ENCODE results near the gene RPL22.

RPL22 gene

DNA sequence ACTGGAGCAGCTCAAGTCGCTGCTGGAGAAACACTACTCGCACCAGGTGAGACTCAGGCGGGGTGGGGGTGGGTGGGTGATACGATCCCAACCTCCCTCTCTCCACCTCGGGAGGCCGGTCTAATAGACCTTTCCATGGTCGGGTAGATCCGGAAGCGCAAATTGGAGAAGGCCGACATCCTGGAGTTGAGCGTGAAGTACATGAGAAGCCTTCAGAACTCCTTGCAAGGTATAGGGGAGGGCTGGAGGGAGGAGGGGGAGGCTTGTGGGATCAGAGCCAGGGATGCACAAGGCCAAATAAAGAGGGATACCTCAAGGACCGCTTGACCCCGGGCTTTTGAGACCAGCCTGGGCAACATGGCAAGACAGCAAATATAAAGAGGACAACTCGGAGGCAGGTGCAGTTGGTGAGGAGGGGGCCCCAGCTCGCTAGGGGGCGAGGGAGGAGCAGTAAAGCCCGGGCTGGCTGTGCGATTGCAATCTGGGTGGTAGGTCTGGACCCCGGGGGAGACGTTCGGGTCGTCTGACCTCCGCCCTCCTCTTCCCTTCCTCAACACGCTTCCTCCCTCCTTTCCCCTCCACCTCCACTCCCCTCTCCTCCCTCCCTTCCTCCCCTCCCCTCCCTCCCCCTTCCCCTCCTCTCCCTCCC, 45.1 kb upstream of the RPL22 start:
- TF ChIP-seq, protein P1, sequence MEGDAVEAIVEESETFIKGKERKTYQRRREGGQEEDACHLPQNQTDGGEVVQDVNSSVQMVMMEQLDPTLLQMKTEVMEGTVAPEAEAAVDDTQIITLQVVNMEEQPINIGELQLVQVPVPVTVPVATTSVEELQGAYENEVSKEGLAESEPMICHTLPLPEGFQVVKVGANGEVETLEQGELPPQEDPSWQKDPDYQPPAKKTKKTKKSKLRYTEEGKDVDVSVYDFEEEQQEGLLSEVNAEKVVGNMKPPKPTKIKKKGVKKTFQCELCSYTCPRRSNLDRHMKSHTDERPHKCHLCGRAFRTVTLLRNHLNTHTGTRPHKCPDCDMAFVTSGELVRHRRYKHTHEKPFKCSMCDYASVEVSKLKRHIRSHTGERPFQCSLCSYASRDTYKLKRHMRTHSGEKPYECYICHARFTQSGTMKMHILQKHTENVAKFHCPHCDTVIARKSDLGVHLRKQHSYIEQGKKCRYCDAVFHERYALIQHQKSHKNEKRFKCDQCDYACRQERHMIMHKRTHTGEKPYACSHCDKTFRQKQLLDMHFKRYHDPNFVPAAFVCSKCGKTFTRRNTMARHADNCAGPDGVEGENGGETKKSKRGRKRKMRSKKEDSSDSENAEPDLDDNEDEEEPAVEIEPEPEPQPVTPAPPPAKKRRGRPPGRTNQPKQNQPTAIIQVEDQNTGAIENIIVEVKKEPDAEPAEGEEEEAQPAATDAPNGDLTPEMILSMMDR (IDR thresholded peaks at IDR 0.05; ENCODE audit: borderline replicate concordance, insufficient read depth, low read depth, low read length), result no peak
- no peak overlapping the region for H3K4me3 ChIP-seq (ENCODE audit: low read depth, low read length)

DNA sequence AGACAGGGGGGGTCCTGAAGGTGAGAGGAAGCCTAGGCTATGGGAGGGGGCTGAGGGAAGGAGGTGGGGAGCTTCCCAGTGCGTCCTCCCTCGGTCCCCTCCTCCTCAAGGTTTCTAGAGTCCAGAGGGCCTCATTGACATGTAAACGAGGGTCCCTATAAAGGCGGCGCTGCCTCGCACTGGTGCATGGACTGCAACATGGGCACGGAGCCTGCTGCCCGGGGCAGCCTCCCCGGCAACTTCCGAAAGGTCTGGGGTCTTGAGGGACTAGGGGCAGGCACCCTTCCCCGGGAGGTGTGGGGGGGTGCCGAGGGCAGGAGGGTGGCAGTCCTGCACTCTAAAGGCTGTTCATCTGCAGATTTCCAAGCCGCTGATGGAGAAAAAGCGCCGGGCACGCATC, 44.6 kb upstream of the RPL22 start, which contains the start of gene HES3:
Gene HES3 (plus strand): TSS at position 187 of the 400 bp plus-strand sequence. CDS start 187 bp downstream, at position 374.
- H3K4me3 ChIP-seq (ENCODE audit: low read depth, low read length), result no peak within 1 kb of the TSS
- TF ChIP-seq, protein P1 (IDR thresholded peaks at IDR 0.05; ENCODE audit: borderline replicate concordance, insufficient read depth, low read depth, low read length), result no peak

DNA sequence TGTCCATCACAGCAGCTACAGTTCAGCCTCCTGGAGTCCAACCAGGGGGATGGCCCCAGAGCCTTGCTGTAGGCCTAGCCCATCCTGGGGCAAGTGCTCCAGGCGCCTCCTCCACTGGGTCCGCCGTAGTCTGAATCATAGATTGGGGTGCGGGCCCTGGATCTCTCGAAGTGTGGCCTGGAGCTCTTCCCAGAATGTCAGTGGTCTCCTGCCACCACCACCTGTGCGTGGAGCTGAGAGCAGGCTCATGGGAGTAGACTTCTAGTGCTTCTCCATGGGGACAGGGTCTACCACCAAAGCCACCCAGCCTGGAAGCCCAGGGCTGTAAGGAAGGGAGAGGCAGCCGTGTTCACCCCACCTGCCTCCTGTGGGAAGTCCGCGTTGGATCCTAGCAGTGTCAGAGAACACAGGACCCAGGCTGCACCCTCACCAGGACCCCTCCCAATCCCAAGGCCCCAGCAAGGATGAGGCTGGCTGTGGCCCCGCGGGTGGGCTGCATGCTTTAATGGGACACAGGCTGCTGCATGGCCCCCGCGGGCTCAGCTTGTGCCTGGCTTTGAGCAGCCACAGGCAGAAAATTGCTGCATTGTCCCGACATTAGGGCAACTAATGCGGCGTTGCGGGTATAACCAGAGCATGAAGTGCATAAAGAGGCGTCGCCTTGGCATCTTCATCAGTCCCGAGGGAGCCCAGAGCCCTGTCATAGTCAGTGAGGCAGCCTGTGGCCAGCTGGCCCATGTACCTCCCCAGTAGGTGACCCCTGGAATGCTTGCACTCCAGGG, 43.8 kb upstream of the RPL22 start:
- no peak overlapping the region for H3K4me3 ChIP-seq (ENCODE audit: low read depth, low read length)
- TF ChIP-seq, protein P1 (IDR thresholded peaks at IDR 0.05; ENCODE audit: borderline replicate concordance, insufficient read depth, low read depth, low read length), result no peak

DNA sequence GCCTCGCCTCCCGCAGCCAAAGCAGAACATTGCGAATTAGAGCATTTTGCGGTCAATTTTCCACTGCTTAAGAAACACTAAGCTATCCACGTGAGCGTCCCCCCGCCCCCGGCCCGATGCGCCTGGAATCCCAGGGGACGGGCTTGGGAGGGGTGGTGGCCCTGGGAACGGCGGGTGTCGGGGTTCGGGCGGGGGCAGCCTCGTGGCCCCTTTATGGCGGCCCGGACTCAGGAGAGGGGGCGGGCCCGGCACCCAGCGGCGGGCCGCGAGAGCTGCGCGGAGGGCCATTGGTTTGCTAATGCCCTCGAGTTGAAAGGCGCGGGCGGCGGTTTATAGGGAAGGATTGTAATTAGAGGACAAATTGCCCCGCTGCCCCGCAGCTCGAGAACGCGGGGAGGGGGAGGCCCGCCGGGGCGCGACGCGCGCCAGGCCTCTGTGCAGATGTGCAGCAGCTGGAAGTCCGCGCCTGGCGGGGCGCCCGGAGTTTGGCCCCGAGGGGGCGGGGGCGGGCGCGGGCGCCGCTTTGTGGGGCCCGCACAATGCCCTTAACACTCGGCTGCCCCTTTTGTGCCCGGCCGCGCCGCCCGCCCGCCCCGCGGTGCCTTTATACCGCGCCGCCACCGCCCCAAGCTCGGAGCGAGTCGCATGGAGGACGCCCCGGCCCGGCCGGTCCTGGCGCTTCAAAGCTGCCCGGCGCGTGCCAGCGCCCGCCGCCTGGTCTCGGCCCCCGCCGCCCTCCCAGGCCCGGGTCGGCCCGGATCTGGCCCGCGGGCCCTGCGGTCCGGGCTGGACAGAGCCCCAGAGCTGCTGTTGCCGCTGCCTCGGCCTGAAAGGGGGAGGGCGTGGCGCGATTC, 42.7 kb upstream of the RPL22 start:
- no peak overlapping the region for H3K4me3 ChIP-seq (ENCODE audit: low read depth, low read length)
- TF ChIP-seq, protein P1 (IDR thresholded peaks at IDR 0.05; ENCODE audit: borderline replicate concordance, insufficient read depth, low read depth, low read length), result no peak

DNA sequence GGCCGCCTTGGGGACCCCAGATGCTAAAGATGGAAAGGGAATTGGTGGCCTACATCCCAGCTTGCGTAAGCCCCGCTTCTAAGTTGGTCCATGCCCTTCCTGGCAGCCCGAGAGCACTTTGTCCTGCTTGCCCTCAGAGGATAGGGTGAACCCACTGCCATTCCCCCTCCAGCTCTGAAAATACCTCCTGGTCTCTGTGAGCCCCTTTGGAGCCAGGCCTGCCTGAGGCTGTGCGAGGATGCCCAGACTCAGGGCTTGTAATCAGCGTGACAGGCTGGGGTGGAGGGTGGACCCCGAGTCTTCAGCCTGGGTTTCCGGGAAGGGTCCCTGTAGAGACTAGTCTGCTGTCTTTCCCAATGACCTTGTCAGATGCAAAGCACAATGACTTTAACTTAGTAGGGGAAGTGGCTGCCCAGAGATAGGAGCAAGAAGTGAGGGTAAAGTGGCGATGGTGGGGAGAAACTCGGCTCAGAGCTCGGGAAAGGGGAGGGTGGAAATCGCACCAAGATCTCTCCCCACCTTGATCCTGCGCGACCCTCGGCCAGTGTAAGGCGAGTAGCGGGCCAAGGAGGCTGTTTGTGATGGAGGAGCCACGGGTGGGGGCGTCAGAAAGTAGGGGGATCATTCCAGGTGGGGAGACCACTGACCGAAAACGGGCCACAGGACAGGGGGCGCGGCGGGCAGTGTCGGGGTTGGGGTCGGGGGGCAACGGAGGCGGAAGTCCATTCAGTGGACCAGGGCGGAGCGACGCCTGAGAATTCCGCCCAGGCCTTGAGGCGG, 41.9 kb upstream of the RPL22 start:
- H3K4me3 ChIP-seq (ENCODE audit: low read depth, low read length), result no peak overlapping the region
- TF ChIP-seq, protein P1 (IDR thresholded peaks at IDR 0.05; ENCODE audit: borderline replicate concordance, insufficient read depth, low read depth, low read length), result no peak

DNA sequence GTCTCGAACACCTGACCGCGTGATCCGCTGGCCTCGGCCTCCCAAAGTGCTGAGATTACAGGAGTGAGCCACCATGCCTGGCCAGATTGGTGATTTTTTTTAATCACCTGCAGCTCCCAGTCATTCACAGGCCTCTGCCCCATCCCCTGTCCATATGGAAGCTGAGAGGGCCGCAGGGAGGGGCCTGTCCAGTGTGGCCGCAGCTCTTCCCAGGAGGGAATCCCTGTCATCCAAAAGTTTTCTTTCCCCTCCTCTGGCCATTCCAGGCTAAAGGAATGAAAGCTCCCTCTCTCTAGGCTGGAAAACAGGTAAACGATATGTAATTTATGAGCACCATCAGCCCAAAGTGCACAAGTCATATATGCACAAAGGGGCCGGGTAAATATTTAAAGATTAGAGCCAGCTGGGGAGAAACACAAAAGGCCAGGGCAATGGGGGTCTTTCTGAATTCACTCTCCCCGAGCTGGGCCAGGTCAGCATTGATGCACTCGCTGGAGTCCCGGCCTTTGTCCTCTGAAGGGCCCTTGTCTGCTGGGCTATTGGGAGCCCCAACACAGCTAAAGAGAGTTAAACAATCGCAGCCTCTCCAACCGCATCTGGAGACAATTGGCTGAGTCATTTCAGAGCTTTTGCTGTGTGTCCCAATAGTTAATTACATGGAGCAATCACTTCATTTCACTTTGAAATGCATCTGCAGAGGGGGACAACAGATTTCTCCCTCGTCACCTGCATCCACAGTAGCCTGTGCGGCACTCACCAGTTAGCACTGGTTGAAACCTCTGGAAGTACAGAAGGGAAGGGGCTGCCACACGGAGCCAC, 40.8 kb upstream of the RPL22 start:
- TF ChIP-seq, protein P1 (IDR thresholded peaks at IDR 0.05; ENCODE audit: borderline replicate concordance, insufficient read depth, low read depth, low read length), result no peak
- no peak overlapping the region for H3K4me3 ChIP-seq (ENCODE audit: low read depth, low read length)

Measured in GM12875 (cell line).